ENCODE results near the gene TNNT1. TPM values are rescaled to one million over a fixed set of nuclear protein-coding genes. Genes with fewer than 3 reads are reported as not detected.

Gene TNNT1
- 2.2 and 2.4 TPM in 2 replicates for total RNA-seq

GRCh38 chr19:55149078-55150003 is at the start of gene TNNT1:
TNNT1 (minus strand) TSS chr19:55149206; CDS start chr19:55147157, 2,049 bp downstream.

GRCh38 chr19:55179606-55180484 is 30.8 kb upstream of the TNNT1 start, which contains the start of gene SYT5:
SYT5 (minus strand) TSS chr19:55180289; CDS start chr19:55179041, 1,248 bp downstream.

DNA sequence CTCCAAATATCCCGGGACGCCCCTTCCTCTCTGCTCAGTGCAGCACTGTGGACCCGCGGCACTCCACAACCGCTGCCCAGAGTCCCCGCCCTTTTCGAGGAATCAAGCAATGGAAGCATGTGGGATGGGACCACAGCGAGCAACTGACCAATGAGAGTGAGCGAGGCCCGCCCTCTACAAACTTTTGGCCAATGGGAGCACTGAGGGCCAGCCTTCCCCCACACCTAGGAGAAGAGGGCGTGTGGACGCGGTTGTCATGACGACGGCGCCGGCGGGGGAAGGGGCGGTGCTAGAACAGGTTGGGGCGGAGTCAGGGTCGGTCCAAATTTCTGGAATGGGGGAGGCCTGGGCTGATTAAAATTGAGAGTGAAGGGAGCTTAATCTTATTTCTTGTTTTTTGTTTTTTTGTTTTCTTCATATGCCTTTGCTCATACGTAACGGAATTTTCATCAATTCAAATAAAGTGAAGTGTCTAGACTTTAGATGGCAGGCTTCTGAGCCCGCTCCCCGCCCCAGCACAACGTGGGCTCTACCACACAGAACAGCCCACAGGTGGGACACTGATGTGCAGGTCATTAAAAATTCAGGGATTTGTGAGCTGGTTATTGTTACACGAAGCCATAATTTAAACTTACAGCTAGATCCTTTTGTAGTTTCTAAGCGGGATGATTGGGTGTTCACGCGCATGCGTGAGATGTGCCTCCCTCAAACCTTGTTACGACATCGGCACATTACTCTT is 17.7 kb upstream of the TNNT1 start, which contains the start of gene DNAAF3:
Gene DNAAF3 (minus strand): TSS at position 84 of the 739 bp plus-strand sequence. CDS start 200 bp downstream, outside the sequence.

GRCh38 chr19:55157064-55157908 is 8.3 kb upstream of the TNNT1 start, which contains the start of gene TNNI3:
TNNI3 (minus strand) TSS chr19:55157732; CDS start chr19:55157589, 143 bp downstream.

DNA sequence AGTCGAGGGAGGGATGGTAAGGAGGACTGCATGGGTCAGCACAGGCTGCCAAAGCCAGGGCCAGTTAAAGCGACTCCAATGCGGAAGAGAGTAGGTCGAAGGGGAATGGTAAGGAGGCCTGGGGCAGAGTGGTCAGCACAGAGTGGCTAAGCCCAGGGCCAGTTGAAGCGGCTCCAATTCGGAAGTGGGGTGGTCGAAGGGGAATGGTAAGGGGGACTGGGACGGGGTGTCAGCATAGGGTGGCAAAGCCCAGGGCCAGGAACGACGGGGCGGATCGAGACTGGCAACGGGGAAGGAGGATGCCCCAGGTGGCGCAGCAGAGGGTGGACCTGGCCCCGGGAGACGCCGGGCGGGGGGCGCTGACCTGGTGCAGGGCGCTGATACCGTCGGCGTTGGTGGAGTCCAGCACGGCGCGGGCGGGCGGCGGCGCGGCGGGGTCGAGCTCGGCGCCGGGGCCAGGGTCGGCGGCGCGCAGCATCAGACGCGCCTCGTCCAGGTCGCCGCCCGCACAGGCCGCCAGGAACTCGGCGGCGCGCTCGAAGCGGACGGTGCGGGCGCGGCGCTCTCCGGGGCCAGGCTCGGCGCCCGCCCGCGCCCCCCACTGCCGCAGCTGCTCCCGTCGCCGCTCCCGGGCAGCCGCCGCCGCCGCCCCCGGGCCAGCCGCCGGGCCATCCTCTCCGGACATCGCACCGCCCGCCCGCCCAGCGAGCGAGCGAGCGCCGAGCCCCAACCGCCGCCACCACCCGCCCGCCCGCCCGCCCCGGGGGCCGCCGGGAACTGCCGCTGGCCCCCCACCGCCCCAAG is 31.9 kb downstream of the TNNT1 start, which contains the start of gene PPP1R12C:
Gene PPP1R12C (minus strand): TSS at position 779 of the 804 bp plus-strand sequence. CDS start 94 bp downstream, at position 685.

Other genes with a start within 250 kb of the TNNT1 start
- gene NCR1, start 243.1 kb downstream of the TNNT1 start, total RNA-seq: not detected in 2 replicates
- not detected in 2 replicates for gene NLRP7, start 201.7 kb downstream of the TNNT1 start, total RNA-seq
- 0.27 and 0.28 TPM in 2 replicates for gene NLRP2, start 182.8 kb downstream of the TNNT1 start, total RNA-seq
- not detected in 2 replicates for gene GP6, start 110.9 kb downstream of the TNNT1 start, total RNA-seq
- 8.8 and 12.7 TPM in 2 replicates for gene RDH13, start 86.1 kb downstream of the TNNT1 start, total RNA-seq
- 3.3 and 9.4 TPM in 2 replicates for gene EPS8L1, start 73.3 kb downstream of the TNNT1 start, total RNA-seq
- 33.6 and 40.1 TPM in 2 replicates for gene PPP1R12C, start 31.6 kb downstream of the TNNT1 start, total RNA-seq
- not detected in 2 replicates for gene TNNI3, start 8.5 kb upstream of the TNNT1 start, total RNA-seq
- gene DNAAF3, start 17.4 kb upstream of the TNNT1 start, total RNA-seq: 0.27 and 0.47 TPM in 2 replicates
- gene SYT5, start 31.1 kb upstream of the TNNT1 start, total RNA-seq: not detected in 2 replicates
- 0.63 and 1.3 TPM in 2 replicates for gene PTPRH, start 60.3 kb upstream of the TNNT1 start, total RNA-seq
- gene TMEM86B, start 79.6 kb upstream of the TNNT1 start, total RNA-seq: 0.72 and 1.1 TPM in 2 replicates
- gene PPP6R1, start 109.8 kb upstream of the TNNT1 start, total RNA-seq: 28.2 and 32.9 TPM in 2 replicates
- gene HSPBP1, start 130.9 kb upstream of the TNNT1 start, total RNA-seq: 23.2 and 27.4 TPM in 2 replicates
- 0.36 and 2.0 TPM in 2 replicates for gene BRSK1, start 134.8 kb upstream of the TNNT1 start, total RNA-seq
- gene TMEM150B, start 176.1 kb upstream of the TNNT1 start, total RNA-seq: not detected in 2 replicates
- 2.9 and 4.7 TPM in 2 replicates for gene KMT5C, start 190.7 kb upstream of the TNNT1 start, total RNA-seq
- gene COX6B2, start 205.5 kb upstream of the TNNT1 start, total RNA-seq: not detected in 2 replicates
- not detected in 2 replicates for gene GARIN5B, start 214.1 kb upstream of the TNNT1 start, total RNA-seq
- gene IL11, start 221.3 kb upstream of the TNNT1 start, total RNA-seq: 0.09 and 0.54 TPM in 2 replicates
- gene TMEM190, start 227.6 kb upstream of the TNNT1 start, total RNA-seq: not detected in 2 replicates
- 0.36 TPM in 1 of 2 replicates, not detected in the other for gene TMEM238, start 235.1 kb upstream of the TNNT1 start, total RNA-seq
- gene RPL28, start 236.7 kb upstream of the TNNT1 start, total RNA-seq: 205 and 252 TPM in 2 replicates